ENCODE data around the gene PRKG1.

The PRKG1 gene

GRCh38 chr10:51910596-51910995 is 836.3 kb downstream of the PRKG1 start:
- FAIRE-seq = no peak

- no peak for FAIRE-seq
Measured at GRCh38 chr10:51911723-51912122, 837.4 kb downstream of the PRKG1 start.

GRCh38 chr10:51915031-51915542 is 840.8 kb downstream of the PRKG1 start:
- no peak for FAIRE-seq

GRCh38 chr10:51918440-51918839 is 844.2 kb downstream of the PRKG1 start:
- FAIRE-seq = no peak

- no peak for FAIRE-seq
Measured at GRCh38 chr10:51918884-51919325, 844.6 kb downstream of the PRKG1 start.

- no peak for FAIRE-seq
Measured at GRCh38 chr10:51920672-51921071, 846.4 kb downstream of the PRKG1 start.

- FAIRE-seq = no peak
Measured at GRCh38 chr10:51924359-51924758, 850.1 kb downstream of the PRKG1 start.

GRCh38 chr10:51926337-51926736 is 852.0 kb downstream of the PRKG1 start:
- FAIRE-seq = no peak

GRCh38 chr10:51928162-51928561 is 853.9 kb downstream of the PRKG1 start:
- no peak for FAIRE-seq

- no peak for FAIRE-seq
Measured at GRCh38 chr10:51932530-51932929, 858.2 kb downstream of the PRKG1 start.

- no peak for FAIRE-seq
Measured at GRCh38 chr10:51934373-51934772, 860.1 kb downstream of the PRKG1 start.

GRCh38 chr10:51935341-51935740 is 861.1 kb downstream of the PRKG1 start:
- FAIRE-seq = no peak

GRCh38 chr10:51937308-51938140 is 863.2 kb downstream of the PRKG1 start:
- peak; percentile 92 for FAIRE-seq

- FAIRE-seq = no peak
Measured at GRCh38 chr10:51950371-51950995, 876.2 kb downstream of the PRKG1 start.

- no peak for FAIRE-seq
Measured at GRCh38 chr10:51950996-51951555, 876.8 kb downstream of the PRKG1 start.

- no peak for FAIRE-seq
Measured at GRCh38 chr10:51951601-51952000, 877.3 kb downstream of the PRKG1 start.

GRCh38 chr10:51952056-51952455 is 877.8 kb downstream of the PRKG1 start:
- no peak for FAIRE-seq

GRCh38 chr10:51955696-51956095 is 881.4 kb downstream of the PRKG1 start:
- no peak for FAIRE-seq

GRCh38 chr10:51956822-51957221 is 882.5 kb downstream of the PRKG1 start:
- FAIRE-seq = no peak

GRCh38 chr10:51960494-51960895 is 886.2 kb downstream of the PRKG1 start:
- peak; percentile 84 for FAIRE-seq

GRCh38 chr10:51961401-51961800 is 887.1 kb downstream of the PRKG1 start:
- FAIRE-seq = no peak

GRCh38 chr10:51964630-51965029 is 890.3 kb downstream of the PRKG1 start:
- FAIRE-seq = no peak

GRCh38 chr10:51965451-51965850 is 891.2 kb downstream of the PRKG1 start:
- no peak for FAIRE-seq

Data from endometrium (tissue), 2 donors.